ENCODE measurements around the gene GLRA3.
"Not testable (repeated sequence)": the region's sequence is repeated elsewhere in the genome, so short reads cannot be mapped to it uniquely, and the experiment has no call there.

The GLRA3 gene

DNA sequence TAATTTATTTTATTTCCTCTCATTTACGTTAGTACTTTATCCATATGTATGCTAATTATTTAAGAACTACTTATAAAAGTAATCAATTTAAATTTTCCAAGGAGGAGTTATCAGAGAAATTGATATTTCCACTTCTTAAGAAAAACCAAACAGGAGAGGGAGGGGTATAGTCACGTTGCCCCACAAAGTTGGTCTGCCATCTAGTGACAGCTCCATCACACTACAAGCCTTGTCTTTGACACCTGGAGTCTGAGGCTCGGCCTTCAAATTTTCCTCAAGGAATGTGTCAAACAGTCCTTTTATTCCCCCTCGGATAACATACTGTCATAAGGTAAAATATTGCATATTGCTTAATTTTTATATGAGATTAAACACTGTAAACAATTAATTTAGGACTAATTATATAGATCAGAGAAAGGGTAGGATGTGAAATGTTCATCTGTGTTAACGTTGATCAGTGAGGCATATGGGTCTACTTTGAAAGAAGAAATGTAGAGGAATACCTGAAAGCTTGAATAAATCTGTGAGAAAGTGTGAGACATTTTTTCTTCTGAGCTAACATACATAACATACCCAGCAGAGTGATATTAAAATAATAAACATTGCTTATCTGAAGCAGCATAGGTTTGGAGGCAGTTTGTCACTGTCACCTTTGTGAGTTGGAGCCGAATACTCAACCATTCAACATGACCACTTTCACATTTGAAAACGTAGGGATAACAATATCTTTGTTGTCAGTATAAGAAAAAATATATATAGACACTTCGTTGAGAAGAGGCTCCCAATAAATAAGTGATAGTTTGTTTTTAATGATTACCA is 114.4 kb downstream of the GLRA3 start:
- DNase-seq (ENCODE audit: low read depth in 2 of 2), result no peak

- DNase-seq (ENCODE audit: low read depth in 2 of 2), result no peak
These were observed 115.2 kb downstream of the GLRA3 start for GRCh38 chr4:174713821-174714220.

GRCh38 chr4:174713181-174713580 is 115.9 kb downstream of the GLRA3 start:
- DNase-seq (ENCODE audit: low read depth in 2 of 2), result no peak

GRCh38 chr4:174709526-174709925 is 119.5 kb downstream of the GLRA3 start:
- no peak for DNase-seq (ENCODE audit: low read depth in 2 of 2)

- DNase-seq (ENCODE audit: low read depth in 2 of 2), result no peak
These were observed 120.7 kb downstream of the GLRA3 start for GRCh38 chr4:174708381-174708780.

DNA sequence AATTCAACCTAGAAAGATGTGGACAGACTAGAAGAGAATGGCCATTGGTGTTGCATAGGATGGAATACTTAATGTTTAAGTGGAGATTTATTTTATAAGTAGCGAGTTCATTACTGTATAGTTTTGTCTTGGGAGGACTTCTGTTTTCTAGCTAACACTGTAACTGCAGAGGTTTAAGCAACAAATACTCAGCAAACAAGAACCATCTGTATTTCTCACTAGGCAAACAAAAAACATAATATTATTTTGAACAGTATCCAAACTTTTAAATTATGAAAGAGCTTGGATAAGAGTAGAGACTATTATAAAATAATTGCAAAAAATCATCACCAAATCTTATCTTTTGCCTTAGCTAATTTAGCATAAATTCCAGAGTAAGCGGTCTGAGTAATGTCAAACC is 121.1 kb downstream of the GLRA3 start:
- DNase-seq (ENCODE audit: low read depth in 2 of 2), result no peak

DNA sequence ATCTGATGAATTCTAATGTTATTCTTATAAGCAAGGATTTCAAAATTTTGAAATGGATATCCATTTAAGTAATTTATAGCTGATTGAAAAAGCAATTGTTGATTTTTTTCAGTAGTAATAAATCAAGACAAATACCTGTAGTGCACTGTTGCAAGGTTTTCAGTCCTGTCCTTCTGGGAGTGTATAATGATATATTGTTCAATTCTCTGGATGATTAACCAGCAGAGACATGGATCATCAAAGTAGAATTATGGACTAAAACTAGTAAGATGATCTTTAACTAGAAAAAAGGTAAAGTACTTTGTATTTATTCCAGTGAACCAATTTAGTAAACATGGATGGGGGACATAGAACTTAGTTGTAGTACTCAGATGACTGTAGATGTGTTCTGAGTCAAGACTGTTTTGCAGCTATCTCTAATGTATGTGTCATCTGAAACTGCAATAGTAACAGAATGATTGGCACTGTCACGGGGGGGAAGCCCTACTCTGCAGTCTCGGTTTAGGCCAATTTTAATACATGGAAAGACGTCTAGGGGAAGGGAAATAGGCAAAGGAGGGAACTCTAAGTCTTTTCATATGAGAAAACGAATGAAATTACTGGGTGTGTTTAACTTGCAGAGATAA is 121.9 kb downstream of the GLRA3 start:
- DNase-seq (ENCODE audit: low read depth in 2 of 2), result no peak

- DNase-seq (ENCODE audit: low read depth in 2 of 2), result no peak
These were observed 126.0 kb downstream of the GLRA3 start for GRCh38 chr4:174702979-174703478.

- DNase-seq (ENCODE audit: low read depth in 2 of 2), result no peak
These were observed 129.4 kb downstream of the GLRA3 start for GRCh38 chr4:174699654-174700053.

- no peak for DNase-seq (ENCODE audit: low read depth in 2 of 2)
These were observed 131.2 kb downstream of the GLRA3 start for GRCh38 chr4:174697896-174698295.

GRCh38 chr4:174697202-174697601 is 131.8 kb downstream of the GLRA3 start:
- no peak for DNase-seq (ENCODE audit: low read depth in 2 of 2)

GRCh38 chr4:174696657-174697056 is 132.4 kb downstream of the GLRA3 start:
- no peak for DNase-seq (ENCODE audit: low read depth in 2 of 2)

- DNase-seq (ENCODE audit: low read depth in 2 of 2), result not testable (repeated sequence)
These were observed 137.2 kb downstream of the GLRA3 start for GRCh38 chr4:174691876-174692275.

DNA sequence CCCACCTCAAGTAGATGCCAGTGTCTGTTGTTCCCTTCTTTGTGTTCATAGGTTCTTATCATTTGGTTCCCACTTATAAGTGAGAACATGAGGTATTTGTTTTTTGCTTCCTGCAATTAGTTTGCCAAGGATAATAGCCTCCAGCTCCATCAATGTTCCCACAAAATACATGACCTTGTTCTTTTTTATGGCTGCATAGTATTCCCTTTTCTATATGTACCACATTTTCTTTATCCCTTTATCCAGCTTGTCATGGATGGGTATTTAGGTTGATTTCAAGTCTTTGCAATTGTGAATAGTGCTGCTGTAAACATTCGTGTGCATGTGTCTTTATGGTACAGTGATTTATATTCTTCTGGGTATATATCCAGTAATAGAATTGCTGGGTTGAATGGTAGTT is 138.4 kb downstream of the GLRA3 start:
- no peak for DNase-seq (ENCODE audit: low read depth in 2 of 2)

GRCh38 chr4:174689618-174690017 is 139.4 kb downstream of the GLRA3 start:
- no peak for DNase-seq (ENCODE audit: low read depth in 2 of 2)

- DNase-seq (ENCODE audit: low read depth in 2 of 2), result no peak
These were observed 142.2 kb downstream of the GLRA3 start for GRCh38 chr4:174686826-174687225.

DNA sequence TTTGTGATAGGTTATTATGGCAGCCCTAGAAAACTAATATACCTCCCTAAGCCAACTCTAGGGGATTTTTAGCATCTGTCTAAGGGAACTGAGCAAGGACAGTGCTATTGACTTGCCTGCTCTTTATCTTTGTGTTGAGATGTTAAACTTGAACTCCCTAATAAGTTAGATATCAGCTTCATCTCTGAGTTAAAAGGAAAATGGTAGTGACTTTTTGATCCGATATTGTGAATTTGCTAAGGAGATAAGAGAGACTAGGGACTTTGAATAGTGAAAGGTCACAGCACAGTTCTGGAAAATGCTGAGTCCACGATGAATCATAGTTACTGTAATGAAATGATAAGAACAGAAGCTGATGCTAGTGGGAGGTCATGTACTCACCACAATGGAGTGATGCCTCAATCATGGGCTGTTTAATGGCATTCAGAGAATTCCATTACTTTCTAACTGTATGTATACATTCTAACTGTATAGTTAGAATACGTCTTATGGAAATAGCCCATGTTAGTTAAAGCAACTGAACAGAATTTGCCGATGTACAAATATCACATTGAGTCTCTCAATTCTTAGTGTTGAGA is 147.2 kb downstream of the GLRA3 start:
- DNase-seq (ENCODE audit: low read depth in 2 of 2), result no peak

GRCh38 chr4:174674305-174674840 is 154.7 kb downstream of the GLRA3 start:
- no peak for DNase-seq (ENCODE audit: low read depth in 2 of 2)

GRCh38 chr4:174673865-174674264 is 155.2 kb downstream of the GLRA3 start:
- no peak for DNase-seq (ENCODE audit: low read depth in 2 of 2)

DNA sequence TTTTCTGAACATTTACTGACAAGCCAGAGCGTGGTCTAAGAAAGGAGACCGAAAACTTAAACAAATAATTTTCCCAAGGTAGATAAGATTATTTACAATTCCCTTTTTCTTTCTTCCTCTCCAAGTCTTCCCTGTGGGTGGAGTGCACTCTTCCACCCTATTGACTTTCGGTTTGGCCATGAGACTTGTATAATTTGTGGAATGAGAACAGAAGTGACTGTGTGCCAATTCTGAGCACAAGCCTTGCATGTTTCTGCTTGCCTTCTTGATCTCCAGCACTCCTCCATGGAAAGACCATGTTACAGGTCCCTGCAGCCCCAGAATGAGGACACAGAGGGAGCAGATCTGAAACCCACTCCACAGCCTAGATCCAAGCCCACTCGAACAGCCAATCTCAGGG is 156.8 kb downstream of the GLRA3 start:
- no peak for DNase-seq (ENCODE audit: low read depth in 2 of 2)

DNA sequence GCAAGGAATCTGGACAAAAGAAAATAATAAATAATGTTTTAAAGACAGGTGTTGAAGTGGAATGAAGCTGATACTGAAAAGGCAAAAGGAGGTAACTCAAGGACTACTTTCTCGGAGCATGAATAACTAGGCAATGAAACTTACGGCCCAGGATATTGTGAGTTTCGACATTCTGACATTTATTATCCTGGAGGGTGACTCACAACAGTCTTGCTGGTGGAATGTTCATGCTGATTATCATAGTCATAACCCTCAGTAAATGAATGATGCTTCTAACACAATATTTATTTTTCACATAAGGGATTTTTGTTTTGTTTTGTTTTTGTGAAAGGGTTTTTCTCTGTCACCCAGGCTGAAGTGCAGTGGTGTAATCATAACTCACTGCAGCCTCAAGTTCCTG is 159.8 kb downstream of the GLRA3 start:
- no peak for DNase-seq (ENCODE audit: low read depth in 2 of 2)

DNA sequence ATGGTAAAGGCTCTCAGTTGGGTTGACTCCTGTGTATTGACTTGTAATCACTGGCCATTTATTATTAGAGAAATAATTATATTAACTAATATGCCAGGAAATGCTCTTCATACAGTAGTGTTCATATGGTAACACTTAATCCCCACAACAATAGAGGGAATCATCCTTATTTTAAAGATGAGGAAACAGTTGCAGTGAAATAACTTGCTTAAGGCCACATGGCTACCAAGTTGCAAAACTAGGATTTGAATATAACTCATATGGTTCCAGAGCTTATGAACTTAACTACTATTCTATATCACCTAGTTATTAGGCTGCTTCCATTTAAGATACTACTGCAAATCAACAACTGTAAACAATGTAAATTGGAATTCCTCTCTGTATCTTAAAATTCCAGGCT is 163.2 kb downstream of the GLRA3 start:
- DNase-seq (ENCODE audit: low read depth in 2 of 2), result no peak

GRCh38 chr4:174663216-174663615 is 165.8 kb downstream of the GLRA3 start:
- DNase-seq (ENCODE audit: low read depth in 2 of 2), result no peak
